H7 (cell line): ENCODE data around the gene ZNF236. TPM values are rescaled to one million over a fixed set of nuclear protein-coding genes. Genes with fewer than 3 reads are reported as not detected.
"Not testable (repeated sequence)": the region's sequence is repeated elsewhere in the genome, so short reads cannot be mapped to it uniquely, and the experiment has no call there.

ENCODE experiments used
- DNase-seq: peaks from one replicate; pipeline ENCODE4 v3.0.0; 2012
- H3K27me3 ChIP-seq: 2 replicates; pipeline ENCODE4 v1.6.0; 2011; ENCODE audit warnings: mild to moderate bottlenecking, low read length; ENCODE audit not compliant: control insufficient read depth, insufficient read depth
- H3K36me3 ChIP-seq: replicated peaks from 2 replicates; pipeline ENCODE4 v1.5.1; 2011; ENCODE audit warnings: low read length; ENCODE audit not compliant: control insufficient read depth, insufficient read depth
- H3K4me3 ChIP-seq: 2 replicates; pipeline ENCODE4 v1.5.1; 2011; ENCODE audit warnings: low read depth, mild to moderate bottlenecking, control low read depth, low read length, moderate library complexity; ENCODE audit not compliant: insufficient read depth
- total RNA-seq: library from RNA; depleted of rRNA; stranded (reverse); fragments of >200 nt; shearing (Covaris generic); gene quantifications from 2 replicates; pipeline ENCODE4 v1.2.3, GENCODE V29; 2014

ZNF236 gene
- total RNA-seq, 1 experiment from 2014 or later, result 9.1 TPM

DNA sequence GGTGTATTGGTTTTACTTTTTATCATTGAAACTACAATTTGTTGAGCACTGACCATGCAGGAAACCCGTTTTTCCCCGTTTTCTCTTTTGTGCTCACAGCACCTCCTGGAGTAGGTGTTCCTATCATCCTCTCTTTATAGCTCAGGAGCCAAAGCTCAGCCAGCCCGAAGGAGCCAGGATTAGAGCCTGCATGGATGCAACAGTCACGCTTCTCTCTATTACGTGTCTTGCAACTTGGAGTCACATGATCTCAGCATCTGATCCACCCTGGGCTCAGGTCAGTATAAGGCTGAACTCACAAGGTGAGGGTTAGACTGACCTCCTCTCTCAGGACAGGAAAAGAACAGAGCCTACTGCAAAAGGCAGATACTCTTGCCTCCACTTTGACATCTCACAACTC is 159.7 kb downstream of the ZNF236 start:
- DNase-seq, result no peak
- Histone ChIP-seq H3K36me3 (no peaks in the 10 kb centered on the region), H3K4me3 (no peak overlapping the region), H3K27me3 (no peaks in the 10 kb centered on the region)

DNA sequence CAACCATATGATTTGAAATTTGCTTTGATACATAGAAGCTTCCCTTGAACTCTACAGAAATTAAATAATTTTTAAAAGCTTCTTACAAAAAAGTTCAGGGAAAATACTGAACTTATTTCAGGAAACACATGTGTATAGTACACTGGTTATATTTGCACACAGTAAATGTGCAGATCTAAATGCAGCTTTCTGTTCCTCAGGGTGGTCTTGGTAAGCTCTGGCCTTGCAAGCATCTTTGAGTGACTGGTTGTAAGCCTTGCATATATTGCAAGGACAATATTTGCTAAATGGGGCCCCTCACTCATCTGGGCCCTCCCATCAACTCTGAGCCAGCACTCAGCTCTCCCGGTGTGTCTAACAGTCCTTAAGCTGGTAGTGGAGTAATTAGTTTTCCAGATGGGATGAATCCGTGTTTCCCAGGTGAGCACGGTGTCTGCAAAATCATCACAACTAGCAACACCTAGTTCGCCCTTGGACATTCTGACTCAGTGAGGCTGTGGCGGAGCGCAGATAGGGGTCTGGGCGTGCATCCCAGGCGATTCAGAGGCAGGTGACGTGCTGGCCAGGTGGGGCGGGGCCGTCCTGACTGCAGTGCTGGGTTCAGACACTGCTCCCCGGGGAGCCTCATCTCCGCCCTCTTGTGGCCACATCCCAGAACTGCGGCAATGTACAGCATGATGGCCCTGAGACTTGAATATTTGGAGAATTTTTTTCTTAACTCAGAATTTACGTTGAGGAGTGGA is 160.7 kb downstream of the ZNF236 start:
- DNase-seq, result peak; percentile 95
- Histone ChIP-seq H3K36me3 (no peaks in the 10 kb centered on the region), H3K4me3 (no peak overlapping the region), H3K27me3 (no peaks in the 10 kb centered on the region)

DNA sequence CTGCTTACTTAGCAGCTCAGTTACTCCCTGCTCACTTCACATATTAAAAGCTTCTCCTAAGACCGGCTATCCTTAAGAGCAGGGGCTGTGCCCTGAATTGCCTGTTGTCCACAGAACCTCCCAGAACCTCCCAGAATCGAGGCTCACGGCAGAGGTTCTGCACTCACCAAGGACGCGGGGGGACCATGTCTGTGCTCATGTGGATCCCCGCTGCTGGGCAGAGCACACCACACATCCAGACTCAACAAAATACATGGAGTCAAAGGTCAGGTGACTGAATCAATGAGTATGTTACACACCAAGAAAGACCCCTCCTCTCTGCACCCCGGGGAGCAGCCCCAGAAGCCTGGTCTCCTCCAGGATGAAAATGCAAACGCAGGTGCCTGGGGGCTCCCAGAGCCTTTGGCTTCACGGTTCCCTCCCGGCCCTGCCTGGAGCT is 161.3 kb downstream of the ZNF236 start:
- Histone ChIP-seq H3K36me3 (no peaks in the 10 kb centered on the region), H3K4me3 (no peak overlapping the region), H3K27me3 (no peaks in the 10 kb centered on the region)
- DNase-seq, result no peak

DNA sequence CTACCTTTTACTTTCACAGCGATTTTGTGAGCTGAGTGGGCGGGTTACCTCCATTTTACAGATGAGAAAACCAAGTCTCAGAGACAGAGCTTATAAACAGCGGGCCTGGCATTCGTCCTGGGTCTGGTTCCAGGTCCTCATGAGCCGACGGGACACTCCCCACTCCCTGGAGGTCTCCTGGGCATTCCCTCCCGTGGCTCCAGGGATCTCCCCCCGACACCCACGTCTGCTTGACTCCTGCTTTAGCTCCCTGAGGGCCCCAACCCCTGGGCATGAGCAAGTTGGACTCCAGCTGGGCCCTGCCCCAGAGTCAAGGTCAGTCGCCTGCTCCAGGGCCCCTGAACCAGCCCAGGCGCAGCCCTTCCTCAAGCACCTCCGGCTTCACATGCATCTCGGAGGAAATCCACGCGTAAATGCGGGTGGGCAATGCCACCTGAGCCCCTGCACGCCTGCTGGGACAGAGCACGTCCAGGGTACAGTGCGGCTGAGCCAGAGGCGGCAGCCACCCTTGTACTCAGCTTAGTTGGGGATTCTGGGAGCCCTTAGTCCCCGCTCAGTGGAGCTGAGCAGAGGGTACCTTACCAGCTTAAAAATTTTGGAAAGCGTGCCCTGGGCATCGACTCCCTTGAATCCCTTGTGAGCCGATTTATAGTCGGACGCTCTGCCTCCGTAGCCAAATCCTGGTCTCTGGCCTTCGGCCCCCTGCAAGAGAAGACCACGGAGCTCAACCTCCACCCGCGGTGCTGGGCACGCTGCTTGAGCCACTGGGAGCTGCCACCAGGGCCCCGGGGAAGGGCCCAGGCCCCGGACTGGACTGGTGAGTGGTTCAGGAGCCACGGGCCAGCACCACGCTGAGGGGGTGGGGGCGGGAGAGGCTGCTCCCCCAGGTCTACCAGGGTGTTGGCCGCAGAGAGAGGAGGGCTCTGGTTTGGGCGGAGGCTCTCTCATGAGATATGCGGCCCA is 162.1 kb downstream of the ZNF236 start:
- no peak overlapping the region for H3K4me3 ChIP-seq
- DNase-seq, result no peak
- H3K27me3 ChIP-seq, result no peaks in the 10 kb centered on the region
- no peaks in the 10 kb centered on the region for H3K36me3 ChIP-seq

DNA sequence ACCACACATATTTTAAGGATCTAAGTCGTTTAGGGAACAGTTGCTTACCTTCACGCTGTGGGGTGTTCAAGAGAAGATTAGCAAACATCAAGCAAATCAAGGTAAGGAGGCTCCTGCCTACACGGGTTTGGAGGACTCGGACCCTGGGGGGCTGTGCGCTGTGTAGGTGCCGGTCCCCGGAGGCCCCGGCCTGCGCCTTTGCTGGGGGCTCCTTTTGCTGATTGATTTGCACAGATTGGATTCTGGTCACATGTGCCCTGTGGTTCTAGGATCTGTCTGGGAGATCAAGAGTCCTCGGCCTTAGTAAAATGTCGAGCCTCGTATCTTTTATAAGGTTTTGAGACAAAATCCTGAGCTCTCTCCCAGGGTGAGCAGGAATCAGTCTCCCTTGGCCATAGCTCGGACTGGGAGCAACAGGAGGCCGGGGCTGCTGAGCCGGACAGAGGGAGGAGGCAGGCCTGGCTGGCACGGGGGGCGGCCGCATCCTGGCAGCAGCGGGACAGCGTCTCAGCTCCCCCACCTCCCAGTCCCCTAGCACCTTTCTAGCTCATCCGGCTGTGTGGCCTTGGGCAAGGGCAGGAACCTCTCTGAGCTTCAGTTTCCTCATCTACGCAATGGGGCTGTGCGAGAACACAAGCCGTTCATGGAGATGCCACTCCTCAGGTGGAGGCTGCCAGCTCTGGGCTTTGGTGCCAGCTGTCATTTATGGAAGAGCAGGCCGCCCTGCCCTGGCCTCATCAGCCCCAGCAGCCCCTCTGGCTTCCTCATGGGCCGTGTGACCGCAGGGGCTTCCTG is 163.0 kb downstream of the ZNF236 start:
- no peak for DNase-seq
- H3K27me3 ChIP-seq, result no peaks in the 10 kb centered on the region
- H3K4me3 ChIP-seq, result no peak overlapping the region
- H3K36me3 ChIP-seq, result no peaks in the 10 kb centered on the region

GRCh38 chr18:76985951-76986236 is 163.5 kb downstream of the ZNF236 start:
- no peak for DNase-seq
- Histone ChIP-seq H3K27me3 (no peaks in the 10 kb centered on the region), H3K36me3 (no peaks in the 10 kb centered on the region), H3K4me3 (no peak overlapping the region)

- no peak overlapping the region for H3K4me3 ChIP-seq
- no peaks in the 10 kb centered on the region for H3K36me3 ChIP-seq
- H3K27me3 ChIP-seq, result no peaks in the 10 kb centered on the region
- DNase-seq, result no peak
Observed at GRCh38 chr18:76986406-76986805, 164.0 kb downstream of the ZNF236 start.

DNA sequence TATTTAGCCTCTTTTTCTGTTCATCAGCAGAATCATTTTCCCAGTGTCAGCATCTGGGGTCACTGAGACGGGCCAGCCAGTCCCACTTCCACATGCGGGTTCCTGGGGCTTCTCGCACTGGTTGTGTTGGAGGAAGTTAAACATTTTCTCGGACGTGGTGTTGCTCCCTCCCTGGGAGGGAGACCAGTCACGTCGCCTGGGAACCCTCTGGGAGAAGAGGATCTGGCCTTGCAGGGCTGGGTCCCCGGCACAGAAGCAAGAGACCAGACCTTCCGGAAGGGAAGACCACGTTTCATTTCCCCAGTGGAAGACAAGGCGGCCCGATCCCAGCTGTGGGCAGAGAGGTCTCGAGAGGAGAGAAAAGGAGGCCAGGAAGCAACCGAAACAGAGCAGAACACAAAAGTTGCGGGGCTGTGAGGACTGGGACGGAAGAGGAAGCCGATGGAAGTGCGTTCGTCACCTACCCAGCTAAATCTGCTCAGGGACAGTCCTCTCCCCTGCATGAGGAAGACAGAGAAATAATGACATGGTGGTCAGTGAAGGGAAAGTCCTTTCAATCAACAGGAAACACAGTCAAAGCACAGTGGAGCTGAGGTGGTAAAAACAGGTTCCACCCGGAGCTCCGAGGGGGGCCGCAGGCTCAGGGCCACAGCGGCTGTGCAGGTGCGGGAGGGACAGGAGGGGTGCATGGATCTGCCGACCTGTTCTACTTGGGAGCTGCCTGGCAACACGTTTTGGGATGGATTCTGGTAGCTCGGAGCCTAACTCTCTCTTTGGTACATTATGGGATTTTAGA is 165.9 kb downstream of the ZNF236 start:
- no peak for DNase-seq
- Histone ChIP-seq H3K27me3 (no peaks in the 10 kb centered on the region), H3K4me3 (no peak overlapping the region), H3K36me3 (no peaks in the 10 kb centered on the region)

DNA sequence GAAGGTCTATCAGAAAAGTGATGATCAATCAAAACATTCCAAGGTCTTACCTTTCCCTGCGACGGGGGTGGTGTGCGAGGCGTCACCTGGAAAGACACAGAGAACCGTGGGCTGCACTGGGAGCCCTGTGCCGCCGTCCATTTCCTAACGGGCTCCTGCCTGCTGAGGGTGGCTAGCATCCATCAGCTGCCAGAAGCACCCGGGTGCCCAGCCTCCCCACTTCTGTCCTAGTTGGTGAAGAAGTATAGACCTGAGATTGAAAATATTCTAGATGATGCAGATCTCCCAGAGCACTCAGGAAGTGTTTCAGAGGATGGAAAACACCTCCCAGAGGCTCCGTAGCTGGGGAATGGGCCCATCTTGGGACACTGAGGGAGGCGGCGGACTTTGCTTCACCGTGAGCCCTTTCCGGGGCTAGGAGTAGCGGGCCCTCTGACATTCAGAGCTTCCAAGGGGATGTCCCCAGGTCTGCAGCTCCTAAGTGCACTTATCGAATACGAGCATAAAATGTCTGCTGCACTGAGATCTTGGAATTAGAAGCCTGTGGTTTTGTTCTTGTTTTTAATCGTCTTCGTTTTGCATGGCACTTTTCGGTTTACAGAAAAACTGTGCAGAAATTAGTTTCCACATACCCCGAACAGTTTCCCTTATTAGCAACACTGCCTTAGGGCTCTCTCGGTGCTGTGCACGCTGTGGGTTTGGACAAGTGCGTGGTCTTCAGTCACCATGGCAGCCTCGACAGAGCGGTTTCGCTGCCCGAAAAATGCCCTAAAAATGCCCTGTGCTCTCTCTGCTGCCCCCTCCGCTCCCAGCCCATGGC is 166.7 kb downstream of the ZNF236 start:
- no peaks in the 10 kb centered on the region for H3K36me3 ChIP-seq
- DNase-seq, result no peak
- no peak overlapping the region for H3K4me3 ChIP-seq
- no peaks in the 10 kb centered on the region for H3K27me3 ChIP-seq

DNA sequence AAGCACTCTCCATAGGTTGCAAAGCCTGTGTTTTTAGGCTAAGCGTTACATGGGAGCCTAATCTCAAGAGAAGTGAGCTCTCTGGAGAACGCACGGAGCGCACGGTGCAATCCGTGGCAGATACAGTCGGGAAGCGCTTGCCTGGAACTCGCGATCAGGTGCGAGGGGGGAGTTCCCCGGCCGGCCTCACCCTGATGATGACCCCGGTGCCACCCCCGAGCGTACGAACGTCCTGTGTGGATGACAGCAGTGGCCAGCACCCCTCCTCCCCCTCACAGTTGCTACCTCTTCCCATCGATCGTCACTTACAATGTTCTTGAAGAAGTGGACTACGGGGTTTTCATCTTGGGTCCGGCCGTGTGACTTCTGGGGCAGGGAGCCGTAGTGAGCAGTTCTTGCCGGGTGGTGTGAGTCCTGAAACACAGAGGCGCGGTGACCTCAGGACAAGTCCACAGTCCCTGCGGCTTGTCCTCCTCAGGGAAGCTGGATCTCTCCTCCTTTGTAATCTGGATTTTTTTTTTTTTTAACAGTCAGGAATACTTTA is 167.4 kb downstream of the ZNF236 start:
- Histone ChIP-seq H3K4me3 (no peak overlapping the region), H3K27me3 (no peaks in the 10 kb centered on the region), H3K36me3 (no peaks in the 10 kb centered on the region)
- DNase-seq, result no peak

DNA sequence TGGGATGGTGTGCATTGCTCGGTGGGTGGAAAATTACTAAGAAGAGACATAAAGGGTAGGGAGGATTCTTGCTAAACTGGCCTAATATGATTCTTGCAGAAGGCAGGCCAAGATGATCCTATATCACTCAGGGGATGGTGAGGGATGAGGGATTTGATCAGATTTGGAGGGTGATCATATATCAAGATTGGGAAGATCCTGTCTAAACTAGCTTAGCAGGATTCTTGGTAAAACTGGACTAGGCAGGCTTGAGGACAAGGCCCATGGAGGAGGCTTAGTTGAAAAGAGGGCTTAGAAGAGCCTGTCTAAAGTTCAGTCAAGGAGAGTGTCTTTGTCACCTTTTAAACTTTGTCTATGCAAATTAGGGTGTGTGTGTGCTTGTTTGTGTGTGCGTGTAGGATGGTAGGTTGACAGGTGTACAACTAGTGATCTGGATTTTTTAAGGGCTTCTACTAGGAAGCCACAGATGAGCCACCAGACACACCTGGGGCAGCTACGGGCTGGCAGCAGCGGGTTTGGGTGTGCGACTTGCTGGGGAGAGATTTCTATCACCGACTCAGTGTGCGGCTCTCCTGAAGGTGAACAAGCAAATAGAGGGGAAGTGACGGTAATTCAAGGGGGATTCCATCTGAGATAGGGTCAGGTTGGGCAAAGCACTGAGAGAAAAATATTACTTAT is 168.1 kb downstream of the ZNF236 start:
- not testable (repeated sequence) for DNase-seq, H3K36me3 ChIP-seq, H3K27me3 ChIP-seq

DNA sequence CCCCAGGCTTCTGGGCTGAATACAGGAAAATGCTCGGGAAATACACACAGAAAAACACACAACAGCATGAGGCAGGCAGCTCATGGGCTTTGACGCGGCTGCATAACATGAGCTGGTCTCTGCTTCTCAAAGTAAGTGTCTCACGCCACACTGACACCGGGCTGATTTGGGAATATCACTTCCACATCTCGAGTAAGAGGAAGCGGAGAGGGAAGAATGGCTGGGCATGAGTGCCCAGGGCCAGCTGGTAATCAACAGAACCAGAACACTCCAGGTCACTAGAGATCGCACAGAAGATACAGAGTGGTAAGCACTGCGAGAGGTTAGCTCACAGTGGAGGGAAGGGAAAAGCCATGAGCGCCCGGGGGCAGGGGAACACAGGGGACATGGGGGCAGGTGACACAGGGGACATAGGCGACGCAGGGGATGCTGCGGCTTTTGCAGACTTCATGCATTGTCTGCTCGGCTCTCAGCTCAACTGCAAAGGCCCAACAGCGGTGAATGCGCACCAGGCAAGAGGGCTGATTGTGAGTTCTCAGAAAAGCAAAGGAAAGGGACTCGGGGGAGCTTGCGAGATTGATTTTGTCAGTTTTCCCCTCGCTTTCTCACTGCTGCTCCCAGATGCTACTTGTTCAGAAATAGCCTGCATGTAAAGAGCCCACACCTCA is 168.8 kb downstream of the ZNF236 start:
- no peak overlapping the region for H3K4me3 ChIP-seq
- DNase-seq, result no peak
- H3K36me3 ChIP-seq, result no peaks in the 10 kb centered on the region
- no peaks in the 10 kb centered on the region for H3K27me3 ChIP-seq

More for the DNA sequence above, 168.1 kb downstream of the ZNF236 start:
- H3K4me3 ChIP-seq, result not testable (repeated sequence)
